ENCODE data around the gene PCDH17. TPM values are rescaled to one million over a fixed set of nuclear protein-coding genes. Genes with fewer than 3 reads are reported as not detected.

Gene PCDH17
- total and polyA plus RNA-seq, 2 of the 8 experiments (the other 6 are each of a cell fraction or from before 2014, with no cell fraction given) = 0.20 to 0.60 TPM

GRCh38 chr13:57611969-57612368, 19.6 kb upstream of the PCDH17 start (continued):
- TF ChIP-seq, protein P1, sequence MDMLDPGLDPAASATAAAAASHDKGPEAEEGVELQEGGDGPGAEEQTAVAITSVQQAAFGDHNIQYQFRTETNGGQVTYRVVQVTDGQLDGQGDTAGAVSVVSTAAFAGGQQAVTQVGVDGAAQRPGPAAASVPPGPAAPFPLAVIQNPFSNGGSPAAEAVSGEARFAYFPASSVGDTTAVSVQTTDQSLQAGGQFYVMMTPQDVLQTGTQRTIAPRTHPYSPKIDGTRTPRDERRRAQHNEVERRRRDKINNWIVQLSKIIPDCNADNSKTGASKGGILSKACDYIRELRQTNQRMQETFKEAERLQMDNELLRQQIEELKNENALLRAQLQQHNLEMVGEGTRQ (IDR thresholded peaks at IDR 0.05; ENCODE audit: low read length) = no peak
- no peak for TF ChIP-seq EP300 (IDR thresholded peaks at IDR 0.05; ENCODE audit: borderline replicate concordance in 1 of 2, low read depth in 2 of 2, low read length in 2 of 2)
- TF ChIP-seq SIX5 (IDR thresholded peaks at IDR 0.05; ENCODE audit: low read depth, low read length) = no peak
- TF ChIP-seq NANOG (IDR thresholded peaks at IDR 0.05; ENCODE audit: insufficient read depth, low read depth, low read length, poor library complexity, severe bottlenecking) = no peak
- no peak for TF ChIP-seq TCF12 (IDR thresholded peaks at IDR 0.05; ENCODE audit: low read depth, low read length)
- TF ChIP-seq TEAD4 (IDR thresholded peaks at IDR 0.05; ENCODE audit: low read depth, low read length) = no peak
- no peak for TF ChIP-seq KDM5A (IDR thresholded peaks at IDR 0.05; ENCODE audit: low read length)
- no peak for TF ChIP-seq SIN3A (conservative IDR thresholded peaks at IDR 0.05 in 1 of 2, IDR thresholded peaks at IDR 0.05 in 1 of 2; ENCODE audit: low read depth in 1 of 2, low read length in 2 of 2)

Data from H1 (cell line).